ENCODE measurements around the gene ZNF326.

GRCh38 chr1:89965193-89965768 is 29.6 kb upstream of the ZNF326 start:
- TF ChIP-seq CTCF (IDR thresholded peaks at IDR 0.05) (no peak), POLR2A (IDR thresholded peaks at IDR 0.05) (no peak)
